GM23338 (cell line): Measurements from ENCODE around the gene FAM83F. TPM values are rescaled to one million over a fixed set of nuclear protein-coding genes. Genes with fewer than 3 reads are reported as not detected.

Source experiments
- ATAC-seq: fragments of 200-7000 bp; cut with Tn5 transposase; 3 replicates; pipeline ENCODE4 v1.9.1; 2020
- DNase-seq: peaks from one replicate; pipeline ENCODE4 v3.0.0-alpha.2; 2015; ENCODE audit warnings: low spot score
- H2AFZ ChIP-seq: fragments of 200-600 bp; sonication (generic); 2 replicates; pipeline ENCODE4 v1.8.0; 2016; ENCODE audit warnings: antibody characterized with exemption, mild to moderate bottlenecking, moderate library complexity
- H3F3A ChIP-seq: fragments of 200-600 bp; sonication (generic); replicated peaks from 2 replicates; pipeline ENCODE4 v1.8.0; 2017; ENCODE audit warnings: antibody characterized with exemption, mixed run types, low read depth
- H3K27ac ChIP-seq: fragments of 200-600 bp; sonication (generic); 2 replicates; pipeline ENCODE4 v1.6.1; 2016; ENCODE audit warnings: low read depth
- H3K27me3 ChIP-seq: fragments of 200-600 bp; sonication (generic); 2 replicates; pipeline ENCODE4 v1.8.0; 2016; ENCODE audit warnings: mild to moderate bottlenecking, mixed run types, moderate library complexity; ENCODE audit not compliant: insufficient read depth
- H3K36me3 ChIP-seq: fragments of 200-600 bp; sonication (generic); 2 replicates; pipeline ENCODE4 v1.8.0; 2016; ENCODE audit warnings: mild to moderate bottlenecking; ENCODE audit not compliant: insufficient read depth
- H3K4me1 ChIP-seq: fragments of 200-600 bp; sonication (generic); 2 replicates; pipeline ENCODE4 v1.8.0; 2016; ENCODE audit warnings: mild to moderate bottlenecking, moderate library complexity; ENCODE audit not compliant: insufficient read depth
- H3K4me2 ChIP-seq: fragments of 200-600 bp; sonication (generic); 2 replicates; pipeline ENCODE4 v1.7.1; 2017; ENCODE audit warnings: mixed run types
- H3K4me3 ChIP-seq: fragments of 200-600 bp; sonication (generic); 2 replicates; pipeline ENCODE4 v1.6.1; 2016; ENCODE audit warnings: mixed run types
- H3K79me2 ChIP-seq: fragments of 200-600 bp; sonication (generic); replicated peaks from 2 replicates; pipeline ENCODE4 v1.8.0; 2017; ENCODE audit warnings: mild to moderate bottlenecking; ENCODE audit not compliant: insufficient read depth
- H3K9me2 ChIP-seq: fragments of 200-600 bp; sonication (generic); 2 replicates; pipeline ENCODE4 v1.8.0; 2017; ENCODE audit not compliant: insufficient read depth
- H4K20me1 ChIP-seq: fragments of 200-600 bp; sonication (generic); replicated peaks from 2 replicates; pipeline ENCODE4 v1.8.0; 2017; ENCODE audit warnings: mild to moderate bottlenecking; ENCODE audit not compliant: insufficient read depth
- H3K27ac Mint-ChIP-seq: 2 replicates; pipeline ENCODE4 v1.8.0; 2020; ENCODE audit warnings: inconsistent platforms, mild to moderate bottlenecking, moderate library complexity, mixed read lengths
- H3K27me3 Mint-ChIP-seq: 3 replicates; pipeline ENCODE4 v1.8.0; 2022; ENCODE audit warnings: low read depth, mild to moderate bottlenecking, moderate library complexity, mixed read lengths, inconsistent platforms; ENCODE audit not compliant: insufficient read depth, poor library complexity
- H3K36me3 Mint-ChIP-seq: 3 replicates; pipeline ENCODE4 v1.8.0; 2021; ENCODE audit warnings: low read depth, mild to moderate bottlenecking, inconsistent platforms, moderate library complexity, mixed read lengths
- H3K4me1 Mint-ChIP-seq: 3 replicates; pipeline ENCODE4 v1.8.0; 2020; ENCODE audit warnings: mild to moderate bottlenecking, inconsistent platforms, mixed read lengths
- H3K4me3 Mint-ChIP-seq: 3 replicates; pipeline ENCODE4 v1.8.0; 2021; ENCODE audit warnings: moderate library complexity, mild to moderate bottlenecking, inconsistent platforms, mixed read lengths
- H3K9me3 Mint-ChIP-seq: 3 replicates; pipeline ENCODE4 v1.8.0; 2020; ENCODE audit warnings: moderate library complexity, mild to moderate bottlenecking, inconsistent platforms, mixed read lengths
- POLR2AphosphoS5 ChIP-seq: IDR thresholded peaks from 2 replicates; pipeline ENCODE4 v1.6.1; 2016; ENCODE audit warnings: antibody characterized with exemption, low read depth
- ZNF114 ChIP-seq: fragments of 250-450 bp; sonication (Bioruptor Pico); IDR thresholded peaks from 2 replicates; pipeline ENCODE4 v1.5.0; 2020; ENCODE audit warnings: mild to moderate bottlenecking, moderate library complexity
- ZNF331 ChIP-seq: fragments of 250-450 bp; sonication (Bioruptor Pico); IDR thresholded peaks from 2 replicates; pipeline ENCODE4 v1.5.0; 2020; ENCODE audit warnings: low read depth, mild to moderate bottlenecking, moderate library complexity
- ZNF462 ChIP-seq: fragments of 250-450 bp; sonication (Bioruptor Pico); IDR thresholded peaks from 2 replicates; pipeline ENCODE4 v1.5.0; 2020; ENCODE audit warnings: mild to moderate bottlenecking, moderate library complexity
- polyA plus RNA-seq: library from polyadenylated mRNA; unstranded; fragments of >200 nt; fragmentation: Nextera tagmentation; extraction: Ambion mirVana; gene quantifications from 2 replicates; pipeline ENCODE4 v1.2.1, GENCODE V29; 2016
- total RNA-seq: library from RNA; depleted of rRNA; stranded (reverse); fragments of >200 nt; shearing (Covaris generic); gene quantifications from 2 replicates; pipeline ENCODE4 v1.2.3, GENCODE V29; 2014
- TF ChIP-seq, protein P1 (sequence below): IDR thresholded peaks from 2 replicates; pipeline ENCODE4 v1.6.1; 2016; ENCODE audit warnings: antibody characterized with exemption

FAM83F gene
- total and polyA plus RNA-seq, 2 experiments from 2014 or later: 3.7 to 15.9 TPM

- peaks cover 84% of the 10 kb centered on the region for H3K79me2 ChIP-seq
- peaks cover 14% of the 10 kb centered on the region for H4K20me1 ChIP-seq
- H3K4me3 ChIP-seq: no peak overlapping the region
- H2AFZ ChIP-seq: no peak overlapping the region
- peaks cover 17% of the 10 kb centered on the region for H3F3A ChIP-seq
- DNase-seq: no peak
- H3K4me2 ChIP-seq: peak overlapping the region; percentile 96; the same call in 1 of the 2 replicates
- no peak overlapping the region for H3K27ac Mint-ChIP-seq
- peaks cover 83% of the 10 kb centered on the region for H3K4me1 Mint-ChIP-seq
- peaks cover 81% of the 10 kb centered on the region for H3K4me1 ChIP-seq
- TF ChIP-seq ZNF462 (CRISPR knock-in tag): no peak
- TF ChIP-seq, protein P1, sequence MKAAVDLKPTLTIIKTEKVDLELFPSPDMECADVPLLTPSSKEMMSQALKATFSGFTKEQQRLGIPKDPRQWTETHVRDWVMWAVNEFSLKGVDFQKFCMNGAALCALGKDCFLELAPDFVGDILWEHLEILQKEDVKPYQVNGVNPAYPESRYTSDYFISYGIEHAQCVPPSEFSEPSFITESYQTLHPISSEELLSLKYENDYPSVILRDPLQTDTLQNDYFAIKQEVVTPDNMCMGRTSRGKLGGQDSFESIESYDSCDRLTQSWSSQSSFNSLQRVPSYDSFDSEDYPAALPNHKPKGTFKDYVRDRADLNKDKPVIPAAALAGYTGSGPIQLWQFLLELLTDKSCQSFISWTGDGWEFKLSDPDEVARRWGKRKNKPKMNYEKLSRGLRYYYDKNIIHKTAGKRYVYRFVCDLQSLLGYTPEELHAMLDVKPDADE: no peak
- no peak overlapping the region for H3K4me3 Mint-ChIP-seq
- H3K36me3 ChIP-seq: no peaks in the 10 kb centered on the region; the same call in 1 of the 2 replicates
- no peaks in the 10 kb centered on the region for H3K27me3 ChIP-seq
- no peak for ATAC-seq
- peaks cover 13% of the 10 kb centered on the region for H3K27me3 Mint-ChIP-seq
- H3K36me3 Mint-ChIP-seq: peaks cover 20% of the 10 kb centered on the region
- no peaks in the 10 kb centered on the region for H3K9me2 ChIP-seq
- no peaks in the 10 kb centered on the region; the same call in 2 of the 3 replicates for H3K9me3 Mint-ChIP-seq
- H3K27ac ChIP-seq: no peak overlapping the region
Measured at GRCh38 chr22:40000171-40000570, 5.4 kb downstream of the FAM83F start.

DNA sequence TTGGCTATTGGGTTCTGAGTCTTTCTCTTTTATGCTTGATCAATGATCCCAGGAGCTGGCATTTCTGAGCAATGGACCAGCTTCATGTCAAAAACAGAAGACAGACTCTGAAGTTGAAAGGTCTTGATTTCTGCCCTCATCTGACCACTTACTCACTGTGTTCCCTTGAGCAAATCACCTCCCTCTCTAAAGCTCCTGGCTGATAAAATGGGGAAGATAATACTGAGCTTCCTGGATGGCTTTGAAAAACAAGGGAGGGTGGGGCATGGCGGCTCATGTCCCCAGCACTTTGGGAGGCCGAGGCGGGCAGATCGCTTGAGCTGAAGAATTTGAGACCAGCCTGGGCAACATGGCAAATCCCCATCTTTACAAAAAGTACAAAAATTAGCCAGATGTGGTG, 6.4 kb downstream of the FAM83F start:
- TF ChIP-seq POLR2AphosphoS5 (no peak), ZNF331 (CRISPR knock-in tag) (no peak), ZNF114 (CRISPR knock-in tag) (no peak)
- Histone ChIP-seq H3K9me2 (no peaks in the 10 kb centered on the region), H3K36me3 (no peaks in the 10 kb centered on the region; the same call in 1 of the 2 replicates), H3K27me3 (no peaks in the 10 kb centered on the region), H3F3A (peaks cover 17% of the 10 kb centered on the region), H3K4me2 (peak overlapping the region; percentile 46; the same call in 1 of the 2 replicates), H4K20me1 (peaks cover 10% of the 10 kb centered on the region), H3K79me2 (peaks cover 77% of the 10 kb centered on the region), H3K4me1 (peaks cover 76% of the 10 kb centered on the region), H2AFZ (no peak overlapping the region), H3K27ac (0 out of 2 replicates have a peak overlapping the region, but pooled peaks have one; percentile 32), H3K4me3 (no peak overlapping the region)
- Mint-ChIP-seq H3K4me3 (peak overlapping the region; percentile 6; the same call in 1 of the 3 replicates), H3K9me3 (no peaks in the 10 kb centered on the region; the same call in 2 of the 3 replicates), H3K27ac (peak overlapping the region; percentile 73), H3K36me3 (peaks cover 20% of the 10 kb centered on the region), H3K27me3 (peaks cover 15% of the 10 kb centered on the region), H3K4me1 (peaks cover 86% of the 10 kb centered on the region)
- ATAC-seq (no peak), DNase-seq (no peak)
